CD4-positive, alpha-beta T cell treated with Interleukin-6 for 4 hours (primary cell): ENCODE results near the gene PDCD11.
"Not testable (repeated sequence)": the region's sequence is repeated elsewhere in the genome, so short reads cannot be mapped to it uniquely, and the experiment has no call there.

Experiments used
- DNase-seq: peaks from one replicate; pipeline ENCODE4 v3.0.0-alpha.2; 2020; ENCODE audit warnings: mixed read lengths

The PDCD11 gene

DNA sequence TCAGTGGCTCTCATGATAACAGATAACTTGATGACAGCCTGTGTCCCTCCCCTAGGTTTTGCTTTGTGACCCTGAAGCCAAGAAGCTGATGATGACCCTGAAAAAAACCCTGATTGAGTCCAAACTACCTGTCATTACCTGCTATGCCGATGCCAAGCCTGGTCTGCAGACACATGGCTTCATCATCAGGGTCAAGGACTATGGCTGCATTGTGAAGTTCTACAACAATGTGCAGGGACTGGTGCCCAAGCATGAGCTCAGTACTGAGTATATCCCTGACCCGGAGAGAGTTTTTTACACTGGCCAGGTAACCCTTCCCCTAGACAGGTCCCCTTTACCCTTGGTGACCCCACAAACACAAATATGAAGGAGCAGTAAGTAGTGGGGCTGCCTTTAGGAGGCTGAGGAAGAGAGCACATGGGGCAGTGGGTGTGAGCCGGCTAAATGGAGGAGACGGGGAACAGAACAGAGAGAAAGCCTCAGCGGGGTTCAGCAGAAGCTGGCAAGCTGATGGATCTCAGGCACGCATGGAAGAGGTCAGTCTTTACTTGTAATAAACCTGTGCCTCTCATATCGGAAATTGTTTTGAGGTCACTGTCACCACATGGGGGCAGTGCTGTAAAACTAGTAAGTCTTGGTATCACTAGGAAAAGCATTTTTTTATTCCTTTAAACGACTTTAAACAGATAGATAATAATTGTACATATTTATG, 20.2 kb downstream of the PDCD11 start:
- DNase-seq: peak; percentile 76

DNA sequence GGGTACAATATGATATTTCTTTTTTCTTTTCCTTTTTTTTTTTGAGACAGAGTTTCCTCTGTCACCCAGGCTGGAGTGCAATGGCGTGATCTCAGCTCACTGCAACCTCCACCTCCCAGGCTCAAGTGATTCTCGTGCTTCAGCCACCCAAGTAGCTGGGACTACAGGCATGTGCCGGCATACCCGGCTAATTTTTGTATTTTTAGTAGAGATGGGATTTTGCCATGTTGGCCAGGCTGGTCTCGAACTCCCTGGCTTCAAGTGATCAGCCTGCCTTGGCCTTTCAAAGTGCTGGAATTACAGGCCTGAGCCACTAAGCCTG, 20.7 kb downstream of the PDCD11 start:
- not testable (repeated sequence) for DNase-seq

DNA sequence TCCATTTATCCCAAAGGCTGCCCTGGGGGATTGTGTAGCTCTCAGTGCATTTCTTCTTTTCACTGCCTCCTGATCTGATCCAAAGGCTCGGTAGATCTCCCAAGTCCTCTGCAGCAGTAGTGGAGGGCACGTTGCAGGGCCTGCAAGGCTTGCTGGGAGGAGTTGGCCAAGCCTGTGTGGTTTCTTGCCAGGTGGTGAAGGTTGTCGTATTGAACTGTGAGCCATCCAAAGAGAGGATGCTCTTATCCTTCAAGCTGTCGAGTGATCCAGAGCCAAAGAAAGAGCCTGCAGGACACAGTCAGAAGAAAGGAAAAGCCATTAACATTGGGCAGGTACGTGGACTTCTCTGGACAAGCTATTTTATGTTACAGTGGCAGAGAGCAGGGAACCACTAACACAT, 21.2 kb downstream of the PDCD11 start:
- DNase-seq: no peak

- DNase-seq: no peak
Measured at GRCh38 chr10:103419101-103419500, 22.7 kb downstream of the PDCD11 start.

- no peak for DNase-seq
Measured at GRCh38 chr10:103423748-103424147, 27.3 kb downstream of the PDCD11 start.

GRCh38 chr10:103427866-103428265, 31.4 kb downstream of the PDCD11 start:
- DNase-seq: no peak

- no peak for DNase-seq
Measured at GRCh38 chr10:103428989-103429643, 32.7 kb downstream of the PDCD11 start.

DNA sequence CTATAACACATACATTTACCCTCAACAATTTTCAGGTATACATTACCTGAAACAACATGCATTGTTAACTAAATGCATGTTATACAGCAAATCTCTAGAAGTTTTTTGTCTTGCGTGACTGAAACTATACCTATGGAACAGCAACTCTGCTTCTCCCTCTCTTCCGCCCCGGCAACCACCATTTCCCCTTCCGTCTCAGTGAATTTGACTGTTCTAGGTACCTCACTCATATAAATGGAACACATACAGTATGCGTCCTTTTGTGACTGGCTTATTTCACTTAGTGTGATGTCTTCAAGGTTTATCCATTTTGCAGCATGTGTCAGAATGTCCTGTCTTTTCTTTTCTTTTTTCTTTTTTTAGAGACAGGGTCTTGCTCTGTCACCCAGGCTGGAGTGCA, 33.2 kb downstream of the PDCD11 start:
- peak; percentile 45 for DNase-seq

DNA sequence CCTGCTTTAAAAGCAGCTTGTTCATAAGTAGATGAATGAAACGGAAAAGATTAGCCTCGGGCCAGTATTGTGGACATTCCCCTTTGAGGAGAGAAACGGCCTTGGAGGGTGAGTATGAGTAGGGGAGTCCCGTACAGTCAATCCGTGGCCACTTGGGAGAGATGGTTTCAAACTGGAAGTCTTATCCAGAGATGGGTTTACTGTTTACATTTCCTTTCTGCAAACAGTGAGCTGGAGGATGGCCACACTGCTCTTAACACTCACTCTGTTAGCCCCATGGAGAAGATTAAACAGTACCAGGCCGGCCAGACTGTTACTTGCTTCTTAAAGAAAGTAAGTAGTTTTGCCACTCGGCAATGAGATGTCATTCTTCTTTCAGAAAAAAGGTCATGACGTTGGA, 35.5 kb downstream of the PDCD11 start:
- DNase-seq: no peak

- no peak for DNase-seq
Measured at GRCh38 chr10:103433858-103434257, 37.4 kb downstream of the PDCD11 start.

DNA sequence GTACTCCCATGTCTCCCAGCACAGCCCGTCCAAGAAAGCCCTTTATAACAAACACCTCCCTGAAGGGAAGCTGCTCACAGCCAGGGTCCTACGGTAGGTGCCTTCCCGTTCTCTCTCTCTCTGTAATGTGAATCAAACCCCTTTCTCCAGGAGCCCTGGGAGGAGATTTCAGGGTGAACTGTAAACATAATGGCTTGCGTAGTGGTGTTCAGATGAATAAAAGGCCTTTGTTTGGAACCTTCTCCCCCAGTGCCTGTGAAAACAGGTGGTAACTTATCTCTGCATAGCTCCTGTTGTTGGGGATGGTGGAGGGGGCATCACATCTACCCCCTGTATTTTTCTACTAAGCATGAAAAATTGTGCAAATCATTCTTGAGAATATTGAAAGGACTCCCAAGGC, 43.4 kb downstream of the PDCD11 start:
- DNase-seq: no peak

GRCh38 chr10:103440416-103440815, 44.0 kb downstream of the PDCD11 start:
- DNase-seq: no peak

DNA sequence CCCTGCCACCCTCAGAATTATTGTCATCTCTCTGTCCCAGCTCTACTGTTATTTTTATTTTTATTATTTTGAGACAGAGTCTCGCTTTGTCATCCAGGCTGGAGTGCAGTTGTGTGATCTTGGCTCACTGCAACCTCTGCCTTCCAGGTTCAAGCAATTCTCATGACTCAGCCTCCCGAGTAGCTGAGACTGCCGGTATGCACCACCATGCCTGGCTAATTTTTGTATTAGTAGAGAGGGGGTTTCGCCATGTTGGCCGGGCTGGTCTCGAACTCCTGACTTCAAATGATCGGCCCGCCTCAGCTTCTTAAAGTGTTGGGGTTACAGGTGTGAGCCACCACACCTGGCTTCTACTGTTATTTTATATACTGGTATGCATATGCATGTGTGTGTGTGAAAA, 44.8 kb downstream of the PDCD11 start:
- DNase-seq: no peak

DNA sequence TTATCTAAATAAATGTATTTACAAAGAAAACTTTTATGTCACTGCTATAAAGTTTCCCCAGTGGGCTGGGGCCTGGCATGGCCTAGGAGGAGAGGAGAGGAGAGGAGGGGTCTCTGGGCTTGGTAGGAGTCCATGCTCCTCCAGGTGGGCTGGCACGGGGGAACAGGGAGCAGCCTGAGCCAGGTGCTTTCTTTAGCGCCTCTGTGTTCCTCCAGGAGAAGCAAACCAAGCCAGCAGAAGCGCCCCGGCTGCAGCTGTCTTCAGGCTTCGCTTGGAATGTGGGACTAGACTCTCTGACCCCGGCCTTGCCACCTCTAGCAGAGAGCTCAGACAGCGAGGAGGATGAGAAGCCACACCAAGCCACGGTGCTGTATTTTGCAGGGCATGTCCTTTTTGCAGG, 45.2 kb downstream of the PDCD11 start:
- DNase-seq: no peak

DNA sequence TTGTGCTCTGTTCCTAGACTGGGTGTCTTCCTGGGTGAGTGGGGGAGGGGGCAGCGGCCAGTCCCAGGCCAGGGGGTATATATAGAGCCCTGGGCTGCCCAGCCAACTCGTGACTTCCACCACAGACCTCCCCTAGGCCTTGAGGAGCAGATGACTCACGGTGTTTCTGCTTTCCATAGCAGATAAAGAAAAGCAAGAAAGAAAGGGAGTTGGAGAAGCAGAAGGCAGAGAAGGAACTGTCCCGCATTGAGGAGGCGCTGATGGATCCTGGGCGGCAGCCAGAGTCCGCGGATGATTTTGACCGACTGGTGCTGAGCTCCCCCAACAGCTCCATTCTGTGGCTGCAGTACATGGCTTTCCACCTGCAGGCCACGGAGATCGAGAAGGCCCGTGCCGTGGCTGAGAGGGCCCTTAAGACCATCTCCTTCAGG, 45.6 kb downstream of the PDCD11 start:
- DNase-seq: no peak

DNA sequence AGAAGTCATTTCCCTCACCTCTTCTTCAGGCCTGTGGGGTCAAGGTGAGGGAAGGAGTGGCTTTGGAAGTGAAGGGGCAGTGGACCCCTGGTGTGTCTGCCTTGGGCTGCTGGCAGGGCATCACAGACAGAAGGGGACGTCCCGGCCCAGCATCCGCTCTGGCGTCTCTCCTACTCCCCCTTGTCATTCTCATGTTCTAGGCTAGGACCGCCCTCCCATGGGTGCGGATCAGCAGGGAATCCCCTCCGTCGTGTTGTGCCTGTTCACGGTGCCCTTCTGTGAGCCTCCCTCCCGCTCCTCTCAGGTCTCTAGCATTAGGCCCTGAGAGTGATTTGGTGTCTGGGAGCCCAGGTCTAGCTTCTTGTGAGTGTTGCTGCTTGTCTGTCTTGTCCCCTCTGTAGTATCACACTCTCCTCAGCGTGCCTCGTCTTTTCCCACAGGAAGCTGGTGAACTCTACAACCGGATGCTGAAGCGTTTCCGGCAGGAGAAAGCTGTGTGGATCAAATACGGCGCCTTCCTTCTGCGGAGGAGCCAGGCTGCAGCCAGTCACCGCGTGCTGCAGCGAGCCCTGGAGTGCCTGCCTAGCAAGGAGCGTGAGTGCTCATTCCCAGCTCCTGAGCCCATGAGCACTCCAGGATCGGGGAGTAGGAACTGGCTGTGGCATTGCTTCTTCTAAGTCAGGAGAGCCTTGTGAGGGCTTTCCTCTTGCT, 47.2 kb downstream of the PDCD11 start:
- DNase-seq: no peak

- no peak for DNase-seq
Measured at GRCh38 chr10:103444478-103444877, 48.1 kb downstream of the PDCD11 start.

GRCh38 chr10:103445366-103445765, 48.9 kb downstream of the PDCD11 start:
- DNase-seq: no peak

- no peak for DNase-seq
Measured at GRCh38 chr10:103445767-103446567, 49.5 kb downstream of the PDCD11 start.

DNA sequence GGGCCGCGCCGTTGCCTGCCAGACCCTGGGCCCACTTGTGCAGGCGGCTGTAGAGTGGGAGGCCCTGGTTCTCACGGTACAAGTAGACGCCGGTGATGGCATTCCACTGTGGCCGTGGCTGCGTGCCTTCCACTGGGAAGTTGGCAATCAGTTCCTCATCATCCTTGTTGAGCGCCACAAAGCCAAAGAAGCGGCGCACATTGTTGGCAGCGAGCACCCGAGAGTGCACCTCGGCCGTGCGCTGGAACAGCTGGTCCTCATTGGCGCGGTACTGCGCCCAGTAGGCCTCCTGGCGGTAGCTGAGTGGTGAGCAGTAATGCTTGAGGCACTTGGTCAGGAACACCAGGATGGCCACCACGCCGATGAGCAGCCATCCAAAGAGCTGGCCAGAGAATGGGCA, 50.8 kb downstream of the PDCD11 start:
- no peak for DNase-seq

GRCh38 chr10:103448746-103449145, 52.3 kb downstream of the PDCD11 start:
- no peak for DNase-seq

GRCh38 chr10:103449208-103450144, 53.0 kb downstream of the PDCD11 start:
- no peak for DNase-seq
